ENCODE data around the gene PLXNA4. TPM values are rescaled to one million over a fixed set of nuclear protein-coding genes. Genes with fewer than 3 reads are reported as not detected.

The PLXNA4 gene
- total and polyA plus RNA-seq, 2 experiments from 2014 or later = 0.32 TPM; not detected in 1

DNA sequence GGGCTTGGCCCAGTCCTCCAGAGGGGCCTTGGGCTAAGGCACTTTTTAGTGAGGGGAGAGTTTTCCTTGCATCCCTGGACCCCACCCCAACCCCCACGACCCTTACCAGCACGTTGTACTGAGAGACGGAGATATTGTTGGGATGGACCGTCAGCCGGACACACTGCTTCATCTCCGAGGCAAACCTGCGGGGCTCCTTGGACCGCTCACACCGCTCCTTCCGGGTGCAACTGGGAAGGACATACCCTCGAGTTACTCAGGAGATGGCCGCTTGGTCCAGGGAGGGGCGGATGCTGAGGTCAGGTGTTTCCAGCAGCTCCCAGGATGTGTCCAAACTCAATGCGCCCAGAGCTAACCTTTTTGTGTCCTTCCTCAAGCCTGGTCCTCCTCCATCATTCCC lies 348.0 kb downstream of the PLXNA4 start:
- no peaks in the 10 kb centered on the region for H3K36me3 ChIP-seq (ENCODE audit: low read depth)
- H2AFZ ChIP-seq = no peak overlapping the region
- no peak overlapping the region for H3K4me3 ChIP-seq
- H3K79me2 ChIP-seq (ENCODE audit: insufficient read depth) = no peaks in the 10 kb centered on the region
- H3K4me2 ChIP-seq (ENCODE audit: unreplicated experiment) = no peak overlapping the region
- no peaks in the 10 kb centered on the region for H3K4me1 ChIP-seq (ENCODE audit: insufficient read depth)
- no peaks in the 10 kb centered on the region for H3K27me3 ChIP-seq (replicated peaks; ENCODE audit: insufficient read depth)
- no peak for TF ChIP-seq EZH2phosphoT487 (IDR thresholded peaks at IDR 0.05; ENCODE audit: insufficient read depth, low read depth)
- no peak for TF ChIP-seq EZH2 (IDR thresholded peaks at IDR 0.05; ENCODE audit: insufficient read depth, poor library complexity, severe bottlenecking)
- no peak overlapping the region for H3K9ac ChIP-seq
- in situ Hi-C loops (cut with MboI) = no loop called here
- H3K9me3 ChIP-seq (ENCODE audit: low read depth) = no peaks in the 10 kb centered on the region
- no peaks in the 10 kb centered on the region for H3F3A ChIP-seq (ENCODE audit: insufficient read depth)
- no peak overlapping the region for H3K27ac ChIP-seq
- H4K20me1 ChIP-seq (ENCODE audit: insufficient read depth) = no peaks in the 10 kb centered on the region
- DNase-seq = no peak
- WGBS, 2 experiments (ENCODE audit: low coverage in 1 of 2, low lambda C conversion rate in 2 of 2, missing lambda C conversion rate in 2 of 2) = 63 to 65% methylated on average over 14 of the region's 14 CpGs
- H3K9me2 ChIP-seq (ENCODE audit: insufficient read depth) = no peaks in the 10 kb centered on the region

DNA sequence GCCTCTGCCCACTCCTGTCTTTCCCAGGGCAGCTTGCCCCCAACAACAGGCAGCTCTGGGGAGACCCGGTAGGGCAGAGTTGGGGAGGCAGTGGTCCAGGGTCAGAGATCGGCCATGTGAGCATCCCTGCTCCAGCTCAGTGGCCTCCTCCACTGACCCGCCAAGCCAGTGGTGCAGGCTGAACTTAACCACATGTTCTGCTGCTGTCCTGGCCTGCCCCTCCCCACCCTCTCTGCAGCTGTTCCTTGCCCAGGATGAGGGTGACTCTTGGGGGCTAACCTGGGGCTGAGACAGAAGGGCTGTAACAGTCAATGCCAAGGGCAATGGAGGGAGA lies 349.3 kb downstream of the PLXNA4 start:
- DNase-seq = no peak
- no peak overlapping the region for H3K4me2 ChIP-seq (ENCODE audit: unreplicated experiment)
- H4K20me1 ChIP-seq (ENCODE audit: insufficient read depth) = no peaks in the 10 kb centered on the region
- no peak overlapping the region for H2AFZ ChIP-seq
- no peaks in the 10 kb centered on the region for H3K27me3 ChIP-seq (replicated peaks; ENCODE audit: insufficient read depth)
- no peaks in the 10 kb centered on the region for H3K9me3 ChIP-seq (ENCODE audit: low read depth)
- H3K4me3 ChIP-seq = no peak overlapping the region
- no peaks in the 10 kb centered on the region for H3K9me2 ChIP-seq (ENCODE audit: insufficient read depth)
- TF ChIP-seq EZH2phosphoT487 (IDR thresholded peaks at IDR 0.05; ENCODE audit: insufficient read depth, low read depth) (no peak), EZH2 (IDR thresholded peaks at IDR 0.05; ENCODE audit: insufficient read depth, poor library complexity, severe bottlenecking) (no peak)
- no peaks in the 10 kb centered on the region for H3K36me3 ChIP-seq (ENCODE audit: low read depth)
- in situ Hi-C loops (cut with MboI) = no loop called here
- H3K4me1 ChIP-seq (ENCODE audit: insufficient read depth) = no peaks in the 10 kb centered on the region
- H3K79me2 ChIP-seq (ENCODE audit: insufficient read depth) = no peaks in the 10 kb centered on the region
- H3K9ac ChIP-seq = no peak overlapping the region
- H3F3A ChIP-seq (ENCODE audit: insufficient read depth) = no peaks in the 10 kb centered on the region
- no peak overlapping the region for H3K27ac ChIP-seq
- WGBS, 2 experiments (ENCODE audit: low coverage in 1 of 2, low lambda C conversion rate in 2 of 2, missing lambda C conversion rate in 2 of 2) = 28 to 40% methylated on average over 3 of the region's 3 CpGs

DNA sequence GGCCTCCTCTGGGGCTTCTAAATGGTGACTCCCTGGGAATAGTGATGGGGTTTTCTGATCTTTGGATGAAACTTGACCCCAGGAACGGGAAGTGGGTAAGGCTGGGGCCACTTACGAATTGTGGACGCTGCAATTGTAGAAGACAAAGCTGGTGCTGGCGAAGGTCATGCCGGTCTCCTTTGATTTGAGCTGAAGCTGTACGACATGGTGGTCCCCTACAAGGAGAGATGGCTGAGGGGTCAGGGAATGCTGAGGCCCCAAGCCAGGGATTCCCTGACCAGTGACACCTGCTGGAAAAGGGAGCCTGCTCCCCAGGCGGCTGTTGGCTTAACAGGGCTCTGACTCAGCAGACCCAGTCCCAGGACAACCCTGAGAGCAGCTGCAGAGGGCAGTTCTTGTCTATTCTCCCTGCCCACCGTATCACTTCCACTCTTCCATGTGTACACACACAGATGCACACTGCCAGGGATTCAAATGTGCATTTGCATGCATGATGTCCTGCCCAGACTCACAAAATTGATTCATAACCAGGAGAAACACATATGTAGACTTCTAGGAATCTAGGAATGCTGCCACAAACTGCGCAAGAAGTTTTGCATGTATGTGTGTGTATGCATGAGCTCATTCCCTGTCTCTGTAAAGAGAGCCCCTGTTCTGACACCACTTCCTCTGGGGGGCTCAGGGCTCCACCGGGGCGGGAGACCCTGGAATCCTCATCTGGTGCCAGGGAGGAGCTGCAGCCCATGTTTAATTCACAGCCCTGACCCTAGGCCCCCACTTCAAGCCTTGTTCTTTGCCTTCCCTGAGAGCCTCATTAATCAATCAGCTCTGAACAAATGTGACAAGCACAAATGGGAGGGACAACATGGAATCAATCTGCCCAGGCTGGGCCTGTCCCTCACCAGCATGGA lies 350.0 kb downstream of the PLXNA4 start:
- Histone ChIP-seq H3K79me2 (ENCODE audit: insufficient read depth) (no peaks in the 10 kb centered on the region), H4K20me1 (ENCODE audit: insufficient read depth) (no peaks in the 10 kb centered on the region), H3K4me2 (ENCODE audit: unreplicated experiment) (no peak overlapping the region), H3K4me1 (ENCODE audit: insufficient read depth) (no peaks in the 10 kb centered on the region), H3K9me3 (ENCODE audit: low read depth) (no peaks in the 10 kb centered on the region), H3K27me3 (replicated peaks; ENCODE audit: insufficient read depth) (no peaks in the 10 kb centered on the region), H3K9me2 (ENCODE audit: insufficient read depth) (no peaks in the 10 kb centered on the region), H3K36me3 (ENCODE audit: low read depth) (no peaks in the 10 kb centered on the region), H3K27ac (no peak overlapping the region), H3K4me3 (no peak overlapping the region), H2AFZ (no peak overlapping the region), H3F3A (ENCODE audit: insufficient read depth) (no peaks in the 10 kb centered on the region), H3K9ac (no peak overlapping the region)
- in situ Hi-C loops (cut with MboI) = no loop called here
- DNase-seq = no peak
- no peak for TF ChIP-seq EZH2 (IDR thresholded peaks at IDR 0.05; ENCODE audit: insufficient read depth, poor library complexity, severe bottlenecking)
- TF ChIP-seq EZH2phosphoT487 (IDR thresholded peaks at IDR 0.05; ENCODE audit: insufficient read depth, low read depth) = no peak
- 57 to 70% methylated on average over 11 of the region's 11 CpGs for WGBS, 2 experiments (ENCODE audit: low coverage in 1 of 2, low lambda C conversion rate in 2 of 2, missing lambda C conversion rate in 2 of 2)

DNA sequence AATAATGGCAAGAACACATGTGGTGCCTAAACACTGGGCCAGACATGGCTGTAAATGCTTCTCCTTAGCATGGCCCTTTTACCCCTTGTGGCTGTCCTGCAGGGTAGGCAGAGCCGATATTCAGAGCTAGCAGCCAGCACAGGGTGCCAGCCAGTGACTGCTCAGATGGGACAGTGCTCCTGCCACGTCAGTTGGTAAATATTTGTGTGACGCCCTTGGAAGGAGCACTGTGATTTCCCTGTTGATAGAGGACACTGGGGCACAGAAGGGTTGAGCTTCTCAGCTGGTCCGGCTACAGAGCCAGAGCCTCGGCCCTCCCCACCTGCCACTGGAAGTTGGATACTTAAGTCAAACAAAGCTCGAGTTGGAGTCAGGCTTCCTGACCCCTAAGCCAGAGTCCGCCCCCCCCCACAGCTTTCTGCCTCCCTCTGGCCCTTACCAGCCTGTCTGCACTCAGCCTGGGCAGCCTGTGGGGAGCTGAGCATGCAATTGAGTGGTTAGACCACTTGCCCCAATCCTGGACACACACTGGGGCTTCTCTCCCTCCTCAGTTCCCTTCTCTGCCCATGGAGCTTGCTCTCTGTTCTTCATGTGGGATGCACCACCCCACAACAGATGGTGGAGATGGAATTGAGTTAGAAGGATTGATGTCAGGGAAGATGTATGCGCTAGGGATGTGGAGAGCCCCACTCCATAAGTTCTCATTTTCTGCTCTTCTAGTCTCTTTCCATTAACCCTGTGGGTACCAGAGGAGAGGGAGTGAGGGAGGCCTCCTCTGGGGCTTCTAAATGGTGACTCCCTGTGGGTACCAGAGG lies 350.8 kb downstream of the PLXNA4 start:
- in situ Hi-C loops (cut with MboI) = no loop called here
- no peak overlapping the region for H3K27ac ChIP-seq
- no peak overlapping the region for H3K4me3 ChIP-seq

More for the DNA sequence above, 350.8 kb downstream of the PLXNA4 start:
- 53 to 60% methylated on average over 8 of the region's 8 CpGs for WGBS, 2 experiments (ENCODE audit: low coverage in 1 of 2, low lambda C conversion rate in 2 of 2, missing lambda C conversion rate in 2 of 2)
- Histone ChIP-seq H3F3A (ENCODE audit: insufficient read depth) (no peaks in the 10 kb centered on the region), H3K36me3 (ENCODE audit: low read depth) (no peaks in the 10 kb centered on the region), H3K79me2 (ENCODE audit: insufficient read depth) (no peaks in the 10 kb centered on the region), H3K9me3 (ENCODE audit: low read depth) (no peaks in the 10 kb centered on the region), H3K4me2 (ENCODE audit: unreplicated experiment) (no peak overlapping the region), H2AFZ (no peak overlapping the region), H3K9me2 (ENCODE audit: insufficient read depth) (no peaks in the 10 kb centered on the region), H3K27me3 (replicated peaks; ENCODE audit: insufficient read depth) (no peaks in the 10 kb centered on the region), H4K20me1 (ENCODE audit: insufficient read depth) (no peaks in the 10 kb centered on the region), H3K9ac (no peak overlapping the region), H3K4me1 (ENCODE audit: insufficient read depth) (no peaks in the 10 kb centered on the region)
- DNase-seq = no peak
- no peak for TF ChIP-seq EZH2 (IDR thresholded peaks at IDR 0.05; ENCODE audit: insufficient read depth, poor library complexity, severe bottlenecking)
- TF ChIP-seq EZH2phosphoT487 (IDR thresholded peaks at IDR 0.05; ENCODE audit: insufficient read depth, low read depth) = no peak

Data from GM23248 (cell line).